OCI-LY3 (cell line): ENCODE results near the gene GINS1.

Experiments used
- CTCF ChIP-seq: fragments of 200-600, 300-600 bp; sonication (generic); IDR thresholded peaks from 2 replicates; pipeline ENCODE4 v1.5.1; 2014; ENCODE audit warnings: antibody characterized with exemption, low read length, low read depth
- EZH2phosphoT487 ChIP-seq: fragments of 200-600 bp; shearing (Covaris generic); IDR thresholded peaks from 2 replicates; pipeline ENCODE4 v1.6.1; 2018; ENCODE audit warnings: antibody characterized with exemption, mixed run types, low read depth

- TF ChIP-seq CTCF, result no peak
- TF ChIP-seq EZH2phosphoT487, result no peak
Observed at GRCh38 chr20:25468126-25469075, 60.9 kb downstream of the GINS1 start.
